OCI-M2 (cell line): ENCODE measurements around the gene FLOT1.

Experiments
- DNase-seq: peaks from one replicate; lab custom pipeline; 2025; ENCODE audit not compliant: unreplicated experiment; lab: John Stamatoyannopoulos, UW

Gene FLOT1

GRCh38 chr6:30683183-30683979 is 59.1 kb downstream of the FLOT1 start:
- no peak for DNase-seq

- peak; percentile 73 for DNase-seq
These were observed 60.1 kb downstream of the FLOT1 start for GRCh38 chr6:30682143-30683117.

- no peak for DNase-seq
These were observed 60.7 kb downstream of the FLOT1 start for GRCh38 chr6:30681766-30682142.

- DNase-seq, result no peak
These were observed 62.5 kb downstream of the FLOT1 start for GRCh38 chr6:30679765-30680535.

GRCh38 chr6:30678964-30679726 is 63.3 kb downstream of the FLOT1 start:
- no peak for DNase-seq
